HG02759 (cell line): ENCODE data around the gene SLC13A4.
"Not testable (repeated sequence)": the region's sequence is repeated elsewhere in the genome, so short reads cannot be mapped to it uniquely, and the experiment has no call there.

Experiments used
- ATAC-seq: cut with Tn5 transposase; IDR thresholded peaks from one replicate; pipeline ENCODE4 v1.9.1; 2021; ENCODE audit warnings: mild to moderate bottlenecking, moderate library complexity; ENCODE audit not compliant: unreplicated experiment

The SLC13A4 gene

GRCh38 chr7:135728136-135728669 is at the start of gene SLC13A4:
SLC13A4 (minus strand) TSS chr7:135728186; CDS start chr7:135727496, 690 bp downstream.
- no peak for ATAC-seq

GRCh38 chr7:135775915-135776314 is 47.9 kb upstream of the SLC13A4 start:
- not testable (repeated sequence) for ATAC-seq

GRCh38 chr7:135775230-135775629 is 47.2 kb upstream of the SLC13A4 start:
- no peak for ATAC-seq

- ATAC-seq: no peak
Measured at GRCh38 chr7:135774284-135774683, 46.3 kb upstream of the SLC13A4 start.

GRCh38 chr7:135773464-135773863 is 45.5 kb upstream of the SLC13A4 start:
- no peak for ATAC-seq

GRCh38 chr7:135772639-135773222 is 44.7 kb upstream of the SLC13A4 start:
- no peak for ATAC-seq

GRCh38 chr7:135771961-135772638 is 44.1 kb upstream of the SLC13A4 start:
- no peak for ATAC-seq

GRCh38 chr7:135771051-135771450 is 43.1 kb upstream of the SLC13A4 start:
- no peak for ATAC-seq

GRCh38 chr7:135770139-135770710 is 42.2 kb upstream of the SLC13A4 start:
- ATAC-seq: no peak

GRCh38 chr7:135769005-135769802 is 41.2 kb upstream of the SLC13A4 start:
- ATAC-seq: no peak

GRCh38 chr7:135768467-135768866 is 40.5 kb upstream of the SLC13A4 start:
- ATAC-seq: no peak

- ATAC-seq: no peak
Measured at GRCh38 chr7:135768064-135768463, 40.1 kb upstream of the SLC13A4 start.

- ATAC-seq: no peak
Measured at GRCh38 chr7:135763261-135763660, 35.3 kb upstream of the SLC13A4 start.

GRCh38 chr7:135761751-135762488 is 33.9 kb upstream of the SLC13A4 start:
- no peak for ATAC-seq

GRCh38 chr7:135759532-135759931 is 31.5 kb upstream of the SLC13A4 start:
- no peak for ATAC-seq

- ATAC-seq: no peak
Measured at GRCh38 chr7:135758531-135758932, 30.5 kb upstream of the SLC13A4 start.

GRCh38 chr7:135757719-135758411 is 29.9 kb upstream of the SLC13A4 start:
- no peak for ATAC-seq

GRCh38 chr7:135756191-135756590 is 28.2 kb upstream of the SLC13A4 start:
- no peak for ATAC-seq

GRCh38 chr7:135755351-135755753 is 27.4 kb upstream of the SLC13A4 start:
- ATAC-seq: no peak
